ENCODE measurements around the gene ACAN.

DNA sequence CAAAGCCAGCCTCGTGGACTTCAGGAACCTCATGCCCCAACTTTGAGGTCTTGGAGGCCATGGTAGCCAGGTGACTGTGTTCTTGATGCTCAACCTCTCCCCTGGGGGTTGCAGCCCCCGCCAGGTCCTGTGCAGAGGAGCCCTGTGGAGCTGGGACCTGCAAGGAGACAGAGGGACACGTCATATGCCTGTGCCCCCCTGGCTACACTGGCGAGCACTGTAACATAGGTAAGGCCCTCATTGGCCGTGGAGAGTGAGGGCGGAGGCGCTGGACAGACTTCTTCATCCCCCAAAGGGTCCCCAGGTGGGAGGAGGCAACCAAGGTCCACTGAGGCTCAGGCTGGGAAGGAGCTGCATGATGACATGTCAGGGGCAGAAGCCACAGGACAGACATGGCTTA lies 57.0 kb downstream of the ACAN start:
- TF ChIP-seq CREB1 (IDR thresholded peaks at IDR 0.05): no peak
- TF ChIP-seq ZNF274 (IDR thresholded peaks at IDR 0.05; ENCODE audit: borderline replicate concordance, extremely low read depth, low read length): no peak
- no peak for TF ChIP-seq ASH2L (IDR thresholded peaks at IDR 0.05; ENCODE audit: low read length)
- TF ChIP-seq BRCA1 (IDR thresholded peaks at IDR 0.05; ENCODE audit: low read depth, low read length): no peak
